ENCODE results near the gene ANK3.

The ANK3 gene

DNA sequence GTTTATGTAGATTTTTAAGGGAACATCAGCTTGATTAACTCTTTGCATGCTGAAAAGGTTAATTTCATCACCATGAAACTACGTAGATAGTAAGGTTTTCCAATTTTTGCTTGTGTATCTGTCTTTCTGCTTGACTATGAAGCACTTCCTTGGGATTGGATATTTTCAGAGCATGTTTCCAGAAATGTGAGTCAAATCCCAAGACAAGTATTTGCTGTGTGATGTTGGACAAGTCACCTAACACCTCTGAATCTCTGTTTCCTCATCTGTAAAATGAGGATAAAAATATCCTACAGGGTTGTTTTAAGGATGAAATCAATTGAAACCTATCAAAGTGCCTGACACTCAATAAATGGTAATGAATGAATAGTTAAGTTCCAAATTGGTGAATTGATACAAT, 42.4 kb downstream of the ANK3 start:
- ATAC-seq (replicated peaks; ENCODE audit: extremely low read depth, poor library complexity, severe bottlenecking) (no peak), DNase-seq (ENCODE audit: low spot score in 2 of 2) (no peak)
- H3K27me3 Mint-ChIP-seq: no peaks in the 10 kb centered on the region
- H3K4me1 Mint-ChIP-seq: peaks cover 16% of the 10 kb centered on the region
- H3K36me3 Mint-ChIP-seq (ENCODE audit: insufficient read depth): no peaks in the 10 kb centered on the region
- H3K9me3 Mint-ChIP-seq: no peaks in the 10 kb centered on the region
- H3K4me3 Mint-ChIP-seq: no peak overlapping the region
- no peak overlapping the region for H3K27ac Mint-ChIP-seq (ENCODE audit: low read depth)

DNA sequence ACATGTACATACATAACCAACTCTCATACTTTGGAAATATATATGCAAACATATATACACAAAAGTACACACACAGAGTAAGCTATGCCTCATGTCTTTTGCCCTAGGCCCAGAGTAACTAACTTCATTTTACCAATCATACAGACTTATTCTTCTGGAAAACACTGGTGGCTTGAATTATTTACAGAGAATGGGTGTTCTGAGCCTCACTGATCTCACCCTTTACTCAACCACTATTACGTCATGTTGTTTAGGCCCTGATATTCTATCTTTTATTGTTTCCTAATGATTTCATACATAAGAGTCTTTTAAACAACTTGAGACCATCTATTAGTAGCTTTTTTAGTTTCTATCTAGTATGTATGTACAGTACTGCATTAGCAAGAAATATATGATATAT, 43.0 kb downstream of the ANK3 start:
- Mint-ChIP-seq H3K27me3 (no peaks in the 10 kb centered on the region), H3K9me3 (no peaks in the 10 kb centered on the region), H3K4me3 (no peak overlapping the region), H3K27ac (ENCODE audit: low read depth) (no peak overlapping the region), H3K4me1 (peaks cover 16% of the 10 kb centered on the region), H3K36me3 (ENCODE audit: insufficient read depth) (no peaks in the 10 kb centered on the region)
- ATAC-seq (replicated peaks; ENCODE audit: extremely low read depth, poor library complexity, severe bottlenecking): no peak
- DNase-seq (ENCODE audit: low spot score in 2 of 2): no peak

DNA sequence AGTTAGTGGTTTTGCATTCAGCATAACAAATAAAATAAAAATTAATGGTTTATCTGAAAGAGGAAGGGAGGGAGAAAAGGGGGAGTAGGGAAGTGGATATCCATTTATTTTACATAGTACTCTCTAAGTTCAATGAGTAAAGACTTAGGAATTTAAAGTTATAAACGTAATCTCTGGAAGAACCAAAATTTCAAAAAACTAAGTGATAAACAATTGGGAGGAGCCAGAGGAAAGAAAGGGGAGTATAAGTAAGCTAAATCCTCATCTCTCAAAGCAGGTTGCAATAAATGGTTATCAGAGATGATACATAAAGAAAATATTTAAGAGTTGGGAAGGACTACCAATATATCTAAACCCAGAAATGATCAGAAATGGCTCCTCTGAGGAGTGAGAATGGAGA, 46.4 kb downstream of the ANK3 start:
- ATAC-seq (replicated peaks; ENCODE audit: extremely low read depth, poor library complexity, severe bottlenecking) (no peak), DNase-seq (ENCODE audit: low spot score in 2 of 2) (no peak)
- no peak overlapping the region for H3K27ac Mint-ChIP-seq (ENCODE audit: low read depth)
- peaks cover 20% of the 10 kb centered on the region for H3K4me1 Mint-ChIP-seq
- no peaks in the 10 kb centered on the region for H3K27me3 Mint-ChIP-seq
- H3K9me3 Mint-ChIP-seq: no peaks in the 10 kb centered on the region
- no peak overlapping the region for H3K4me3 Mint-ChIP-seq
- H3K36me3 Mint-ChIP-seq (ENCODE audit: insufficient read depth): no peaks in the 10 kb centered on the region

DNA sequence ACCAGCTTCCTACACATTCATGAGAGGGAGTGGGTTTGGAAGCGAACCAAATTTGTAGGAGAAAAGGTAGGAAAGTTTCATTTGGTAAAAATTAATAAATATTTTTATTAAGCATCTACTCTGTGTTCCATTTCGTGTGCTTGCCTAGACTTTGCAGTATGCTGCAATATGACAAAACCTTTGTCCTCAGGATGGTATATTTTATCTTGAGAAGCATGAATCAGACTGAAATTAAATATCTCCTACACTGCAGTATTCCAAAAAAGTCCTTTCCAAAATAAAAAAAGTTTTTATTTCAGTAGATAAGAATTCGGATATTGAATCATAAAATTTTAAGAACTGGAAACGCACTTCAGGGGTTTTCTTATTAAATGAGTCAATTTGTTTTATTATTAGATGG, 47.7 kb downstream of the ANK3 start:
- no peak for DNase-seq (ENCODE audit: low spot score in 2 of 2)
- Mint-ChIP-seq H3K4me1 (peaks cover 20% of the 10 kb centered on the region), H3K27me3 (no peaks in the 10 kb centered on the region), H3K4me3 (no peak overlapping the region), H3K9me3 (no peaks in the 10 kb centered on the region), H3K27ac (ENCODE audit: low read depth) (no peak overlapping the region), H3K36me3 (ENCODE audit: insufficient read depth) (no peaks in the 10 kb centered on the region)
- no peak for ATAC-seq (replicated peaks; ENCODE audit: extremely low read depth, poor library complexity, severe bottlenecking)

DNA sequence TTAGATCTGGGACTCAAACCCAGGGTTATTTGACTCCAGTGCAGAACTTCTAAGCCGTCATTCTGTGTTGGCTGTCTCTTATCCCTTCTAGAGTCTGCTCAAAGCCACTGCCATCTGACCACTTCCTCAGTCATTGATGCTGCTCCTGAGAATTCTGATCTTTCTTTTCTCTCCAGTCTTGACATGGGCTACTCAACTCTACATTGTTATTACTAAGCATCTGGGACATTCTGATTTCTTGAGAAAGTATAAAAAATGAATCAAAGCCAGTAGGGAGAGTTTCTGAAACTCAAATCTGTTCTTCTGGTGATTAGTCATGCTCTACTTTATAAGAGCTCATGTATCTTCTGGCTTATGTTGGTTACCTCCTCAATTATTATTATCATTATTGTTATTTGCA, 48.7 kb downstream of the ANK3 start:
- DNase-seq (ENCODE audit: low spot score in 2 of 2): no peak
- no peaks in the 10 kb centered on the region for H3K9me3 Mint-ChIP-seq
- no peak for ATAC-seq (replicated peaks; ENCODE audit: extremely low read depth, poor library complexity, severe bottlenecking)
- no peaks in the 10 kb centered on the region for H3K27me3 Mint-ChIP-seq
- no peak overlapping the region for H3K4me3 Mint-ChIP-seq
- no peak overlapping the region for H3K27ac Mint-ChIP-seq (ENCODE audit: low read depth)
- H3K4me1 Mint-ChIP-seq: peaks cover 22% of the 10 kb centered on the region
- H3K36me3 Mint-ChIP-seq (ENCODE audit: insufficient read depth): no peaks in the 10 kb centered on the region

DNA sequence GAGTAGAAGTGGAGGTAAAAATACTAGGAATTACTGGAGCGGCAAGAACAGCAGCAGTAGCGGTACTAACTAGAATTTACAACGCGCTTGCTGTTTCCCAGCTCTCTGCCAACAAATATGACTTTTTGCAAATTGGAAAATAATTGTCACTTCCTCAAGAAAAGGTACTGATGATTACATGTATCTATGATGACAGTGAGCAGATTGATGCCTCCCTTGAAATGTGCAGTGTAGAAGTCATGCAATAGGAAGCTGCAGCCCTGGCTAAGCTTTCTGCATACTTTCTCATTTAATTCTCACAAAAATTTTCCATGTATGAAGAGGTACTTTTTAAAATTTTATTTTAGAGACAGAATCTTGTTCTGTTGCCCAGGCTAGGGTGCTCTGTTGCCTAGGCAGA, 49.9 kb downstream of the ANK3 start:
- no peaks in the 10 kb centered on the region for H3K27me3 Mint-ChIP-seq
- H3K36me3 Mint-ChIP-seq (ENCODE audit: insufficient read depth): no peaks in the 10 kb centered on the region
- no peak overlapping the region for H3K27ac Mint-ChIP-seq (ENCODE audit: low read depth)
- ATAC-seq (replicated peaks; ENCODE audit: extremely low read depth, poor library complexity, severe bottlenecking) (no peak), DNase-seq (ENCODE audit: low spot score in 2 of 2) (no peak)
- no peak overlapping the region for H3K4me3 Mint-ChIP-seq
- H3K4me1 Mint-ChIP-seq: peaks cover 34% of the 10 kb centered on the region
- H3K9me3 Mint-ChIP-seq: no peaks in the 10 kb centered on the region

DNA sequence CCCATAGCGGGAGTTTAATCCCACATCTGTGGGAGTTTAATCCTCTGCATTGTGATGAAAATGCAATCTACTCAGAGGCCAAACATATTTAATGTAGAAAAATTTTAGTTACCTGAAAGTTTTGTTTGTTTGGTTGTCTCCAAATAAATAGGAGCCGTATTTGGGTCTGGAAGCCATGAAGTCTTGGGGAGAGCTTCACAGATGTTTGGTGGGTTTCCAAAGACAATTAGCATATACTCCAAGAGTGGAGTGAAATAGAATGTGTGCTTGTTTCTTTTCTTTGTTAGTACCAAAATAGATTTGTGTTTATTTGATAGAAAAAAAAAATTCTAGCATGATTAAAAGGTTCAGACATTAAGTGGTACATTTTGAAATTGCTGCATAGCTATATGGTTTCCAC, 50.9 kb downstream of the ANK3 start:
- H3K27ac Mint-ChIP-seq (ENCODE audit: low read depth): no peak overlapping the region
- no peak for DNase-seq (ENCODE audit: low spot score in 2 of 2)
- ATAC-seq (replicated peaks; ENCODE audit: extremely low read depth, poor library complexity, severe bottlenecking): no peak
- H3K4me1 Mint-ChIP-seq: peaks cover 36% of the 10 kb centered on the region
- no peak overlapping the region for H3K4me3 Mint-ChIP-seq
- H3K36me3 Mint-ChIP-seq (ENCODE audit: insufficient read depth): no peaks in the 10 kb centered on the region
- no peaks in the 10 kb centered on the region for H3K9me3 Mint-ChIP-seq
- H3K27me3 Mint-ChIP-seq: no peaks in the 10 kb centered on the region

DNA sequence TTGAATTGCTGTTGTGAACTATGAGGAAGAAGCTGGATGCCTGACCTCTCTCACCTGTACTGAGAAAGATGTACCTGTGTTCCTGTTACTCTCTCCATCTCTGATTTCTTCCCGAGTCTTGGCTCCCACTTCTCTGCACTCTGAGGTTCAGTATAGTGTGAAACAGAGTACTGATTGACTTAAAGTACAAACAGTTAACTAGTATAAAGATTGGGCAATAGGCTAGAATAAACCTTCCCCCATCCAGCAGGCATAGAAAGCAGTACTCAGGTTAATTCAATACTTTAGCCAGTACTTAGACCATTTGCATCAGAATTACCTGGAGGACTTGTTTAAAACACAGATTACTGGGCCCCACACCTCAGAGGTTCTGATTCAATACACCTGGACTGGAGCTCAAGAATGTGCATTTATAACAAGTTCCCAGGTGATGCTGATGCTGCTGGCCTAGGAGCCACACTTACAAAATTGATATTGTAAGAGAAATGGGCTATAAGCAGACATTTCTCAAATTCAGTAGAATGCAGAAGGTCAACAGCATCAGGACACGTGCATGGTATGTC, 51.6 kb downstream of the ANK3 start:
- ATAC-seq (replicated peaks; ENCODE audit: extremely low read depth, poor library complexity, severe bottlenecking): no peak
- H3K27ac Mint-ChIP-seq (ENCODE audit: low read depth): no peak overlapping the region

DNA sequence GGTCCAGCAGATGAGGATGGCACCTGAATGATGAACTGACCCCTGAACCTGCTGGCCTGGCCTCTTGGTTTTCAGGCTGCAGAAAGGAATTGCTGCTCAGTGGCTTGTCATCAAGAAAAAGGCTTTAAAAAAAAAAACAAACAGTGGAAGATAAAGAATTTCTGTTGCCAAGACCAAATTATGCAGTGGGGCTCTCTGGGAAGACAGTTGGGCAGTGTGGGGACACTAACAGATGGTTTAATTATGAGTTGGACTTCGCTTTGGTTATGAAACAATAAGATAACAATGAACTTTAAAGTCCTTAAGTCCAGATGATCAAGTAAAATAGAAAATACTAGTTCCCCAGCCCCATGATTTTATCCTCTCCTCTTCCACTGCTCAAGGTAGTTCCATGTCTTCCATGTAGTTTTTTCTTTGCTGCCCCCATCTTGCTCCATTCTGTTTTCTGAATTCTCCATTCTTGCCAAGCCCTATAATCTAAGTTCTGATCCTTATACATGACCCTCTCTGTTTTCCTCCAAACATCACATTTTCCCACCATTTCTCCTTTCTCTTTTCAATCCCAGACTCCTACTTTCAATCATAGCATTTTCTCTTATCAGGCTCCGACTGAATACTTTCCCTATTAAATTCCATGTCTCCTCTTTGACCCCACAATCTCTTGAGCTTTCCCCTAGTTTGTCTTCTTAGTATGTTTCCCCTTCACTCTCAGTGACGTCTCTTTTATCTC, 52.6 kb downstream of the ANK3 start:
- H3K9me3 Mint-ChIP-seq: no peaks in the 10 kb centered on the region
- H3K27ac Mint-ChIP-seq (ENCODE audit: low read depth): no peak overlapping the region
- no peak for ATAC-seq (replicated peaks; ENCODE audit: extremely low read depth, poor library complexity, severe bottlenecking)
- no peak for DNase-seq (ENCODE audit: low spot score in 2 of 2)
- H3K27me3 Mint-ChIP-seq: no peaks in the 10 kb centered on the region
- H3K4me1 Mint-ChIP-seq: peaks cover 26% of the 10 kb centered on the region
- no peaks in the 10 kb centered on the region for H3K36me3 Mint-ChIP-seq (ENCODE audit: insufficient read depth)
- H3K4me3 Mint-ChIP-seq: no peak overlapping the region

More for the DNA sequence above, 51.6 kb downstream of the ANK3 start:
- no peaks in the 10 kb centered on the region for H3K36me3 Mint-ChIP-seq (ENCODE audit: insufficient read depth)
- no peaks in the 10 kb centered on the region for H3K27me3 Mint-ChIP-seq
- no peak for DNase-seq (ENCODE audit: low spot score in 2 of 2)
- H3K4me1 Mint-ChIP-seq: peaks cover 30% of the 10 kb centered on the region
- H3K4me3 Mint-ChIP-seq: no peak overlapping the region
- no peaks in the 10 kb centered on the region for H3K9me3 Mint-ChIP-seq

DNA sequence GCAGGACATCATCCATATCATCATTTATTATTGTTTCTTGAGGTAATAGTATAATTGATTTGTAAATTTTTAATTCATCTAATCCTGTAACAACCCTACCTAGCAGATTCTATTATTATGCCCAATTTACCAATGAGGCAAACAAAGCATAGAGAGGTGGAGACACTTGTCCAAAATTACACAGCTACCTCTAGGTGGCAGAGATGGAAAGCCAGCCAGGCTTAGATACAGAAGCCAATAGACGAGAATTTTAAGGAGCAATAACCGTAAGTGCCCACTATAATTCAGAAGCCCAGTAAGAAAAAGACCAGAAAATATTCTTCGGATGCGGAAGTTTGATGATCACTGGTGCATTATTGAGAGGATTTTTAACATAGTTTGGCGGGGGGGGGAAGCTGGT, 54.0 kb downstream of the ANK3 start:
- no peaks in the 10 kb centered on the region for H3K9me3 Mint-ChIP-seq
- ATAC-seq (replicated peaks; ENCODE audit: extremely low read depth, poor library complexity, severe bottlenecking) (no peak), DNase-seq (ENCODE audit: low spot score in 2 of 2) (no peak)
- no peaks in the 10 kb centered on the region for H3K27me3 Mint-ChIP-seq
- H3K4me1 Mint-ChIP-seq: peaks cover 19% of the 10 kb centered on the region
- no peak overlapping the region for H3K4me3 Mint-ChIP-seq
- no peak overlapping the region for H3K27ac Mint-ChIP-seq (ENCODE audit: low read depth)
- no peaks in the 10 kb centered on the region for H3K36me3 Mint-ChIP-seq (ENCODE audit: insufficient read depth)

DNA sequence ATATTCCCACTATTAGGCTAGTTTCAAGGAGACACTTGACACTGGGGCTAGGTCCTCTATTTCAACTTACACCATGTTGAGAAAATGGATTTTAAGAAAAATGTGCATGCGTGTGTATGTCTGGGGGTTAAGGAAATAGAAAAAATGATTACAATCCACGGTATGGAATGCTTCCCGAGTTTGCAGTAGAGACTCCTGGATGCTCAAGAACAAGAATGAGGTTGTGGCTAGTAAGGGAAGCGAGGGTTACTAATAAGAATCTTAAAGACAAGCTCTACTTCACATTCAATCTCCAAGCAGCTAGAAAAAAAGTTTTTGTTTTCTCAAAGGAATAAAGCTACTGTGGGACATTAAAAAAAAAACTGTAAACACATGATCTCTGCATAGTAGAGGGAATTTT, 54.7 kb downstream of the ANK3 start:
- H3K27ac Mint-ChIP-seq (ENCODE audit: low read depth): no peak overlapping the region
- no peaks in the 10 kb centered on the region for H3K36me3 Mint-ChIP-seq (ENCODE audit: insufficient read depth)
- no peak overlapping the region for H3K4me3 Mint-ChIP-seq
- H3K27me3 Mint-ChIP-seq: no peaks in the 10 kb centered on the region
- H3K9me3 Mint-ChIP-seq: no peaks in the 10 kb centered on the region
- DNase-seq (ENCODE audit: low spot score in 2 of 2): no peak
- peaks cover 16% of the 10 kb centered on the region for H3K4me1 Mint-ChIP-seq
- ATAC-seq (replicated peaks; ENCODE audit: extremely low read depth, poor library complexity, severe bottlenecking): no peak

DNA sequence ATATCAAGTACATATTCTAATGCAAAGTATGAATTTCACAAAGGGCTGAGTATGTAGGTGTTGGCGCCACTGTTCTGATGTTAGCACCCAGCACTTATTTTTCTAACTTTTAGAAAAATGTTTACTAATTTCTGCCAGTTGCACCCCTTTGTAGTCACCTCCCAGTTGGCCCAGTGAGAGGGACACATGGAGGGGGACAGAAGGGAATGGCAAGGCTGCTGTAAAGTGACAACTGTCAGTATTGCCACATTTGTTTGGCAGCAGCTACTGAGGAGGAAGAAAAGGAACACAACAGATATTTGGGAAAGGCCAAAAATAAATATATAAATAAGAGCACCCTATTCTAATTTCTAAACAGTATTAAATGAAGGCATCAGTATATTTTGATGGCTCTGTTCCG, 57.3 kb downstream of the ANK3 start:
- no peaks in the 10 kb centered on the region for H3K9me3 Mint-ChIP-seq
- ATAC-seq (replicated peaks; ENCODE audit: extremely low read depth, poor library complexity, severe bottlenecking) (no peak), DNase-seq (ENCODE audit: low spot score in 2 of 2) (no peak)
- H3K27me3 Mint-ChIP-seq: no peaks in the 10 kb centered on the region
- H3K36me3 Mint-ChIP-seq (ENCODE audit: insufficient read depth): no peaks in the 10 kb centered on the region
- H3K4me3 Mint-ChIP-seq: no peak overlapping the region
- no peak overlapping the region for H3K27ac Mint-ChIP-seq (ENCODE audit: low read depth)
- H3K4me1 Mint-ChIP-seq: peaks cover 21% of the 10 kb centered on the region

DNA sequence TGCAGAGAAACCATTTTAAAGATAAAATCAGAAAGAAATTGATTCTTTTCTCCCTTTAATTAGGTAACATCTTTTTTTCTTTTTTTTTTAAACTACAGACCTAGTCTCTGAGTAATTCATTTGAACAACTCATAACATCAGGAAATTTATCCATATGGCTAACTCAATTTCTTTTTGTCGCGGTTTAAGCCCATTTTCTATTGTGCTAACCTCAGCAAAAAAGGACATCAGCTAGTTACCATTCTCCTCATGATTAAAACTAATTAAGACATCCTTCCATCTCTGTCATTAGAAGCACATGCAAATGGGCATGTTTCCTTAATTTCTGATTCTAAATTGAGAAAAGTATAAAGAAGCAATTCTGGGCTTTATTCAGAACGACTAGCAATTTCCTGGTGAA, 57.8 kb downstream of the ANK3 start:
- H3K36me3 Mint-ChIP-seq (ENCODE audit: insufficient read depth): no peaks in the 10 kb centered on the region
- no peak overlapping the region for H3K4me3 Mint-ChIP-seq
- no peaks in the 10 kb centered on the region for H3K9me3 Mint-ChIP-seq
- no peaks in the 10 kb centered on the region for H3K27me3 Mint-ChIP-seq
- DNase-seq (ENCODE audit: low spot score in 2 of 2): no peak
- H3K27ac Mint-ChIP-seq (ENCODE audit: low read depth): no peak overlapping the region
- ATAC-seq (replicated peaks; ENCODE audit: extremely low read depth, poor library complexity, severe bottlenecking): no peak
- peaks cover 21% of the 10 kb centered on the region for H3K4me1 Mint-ChIP-seq

All from central memory CD8-positive, alpha-beta T cell (primary cell).